HL-60 (cell line): ENCODE results near the gene SRY.

ENCODE experiments used
- CTCF ChIP-seq: IDR thresholded peaks from one replicate; pipeline ENCODE4 v1.5.1; 2011; ENCODE audit warnings: low read length, control low read depth, inconsistent platforms; ENCODE audit not compliant: insufficient read depth
- GABPA ChIP-seq: IDR thresholded peaks from 2 replicates; pipeline ENCODE4 v1.6.1; 2012; ENCODE audit warnings: low read depth
- POLR2AphosphoS5 ChIP-seq: IDR thresholded peaks from 2 replicates; pipeline ENCODE4 v1.6.1; 2012; ENCODE audit warnings: low read depth
- REST ChIP-seq: IDR thresholded peaks from 2 replicates; pipeline ENCODE4 v1.6.1; 2012; ENCODE audit warnings: low read depth; ENCODE audit not compliant: insufficient replicate concordance
- SPI1 ChIP-seq: IDR thresholded peaks from 2 replicates; pipeline ENCODE4 v1.6.1; 2012; ENCODE audit warnings: low read depth, mild to moderate bottlenecking, borderline replicate concordance

DNA sequence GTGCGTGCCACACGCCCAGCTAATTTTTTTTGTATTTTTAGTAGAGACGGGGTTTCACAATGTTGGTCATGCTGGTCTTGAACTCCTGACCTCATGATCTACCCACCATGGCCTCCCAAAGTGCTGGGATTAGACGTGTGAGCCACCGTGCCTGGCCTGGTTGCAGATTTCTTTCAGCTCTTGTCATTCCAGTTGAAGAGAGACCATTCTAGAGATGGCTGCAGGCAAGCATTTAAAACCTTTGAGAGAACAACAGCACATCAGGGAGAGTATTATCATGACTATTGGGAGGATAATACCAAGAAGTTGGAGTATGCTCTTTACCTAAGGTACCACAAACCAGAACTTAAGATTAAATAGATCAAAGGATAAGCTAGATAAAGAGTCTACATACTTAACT, 41.0 kb upstream of the SRY start:
- TF ChIP-seq REST = no peak
- TF ChIP-seq CTCF = no peak
- TF ChIP-seq POLR2AphosphoS5 = no peak
- no peak for TF ChIP-seq GABPA
- no peak for TF ChIP-seq SPI1
